OCI-LY1 (cell line): ENCODE data around the gene PALD1.

ENCODE experiments used
- CTCF ChIP-seq: fragments of 200-600 bp; sonication (generic), shearing (Covaris generic); IDR thresholded peaks from 2 replicates; pipeline ENCODE4 v1.5.1; 2017; ENCODE audit warnings: mild to moderate bottlenecking, antibody characterized with exemption, low read length, moderate library complexity, mixed read lengths
- EZH2 ChIP-seq: fragments of 200-600 bp; sonication (generic), shearing (Covaris generic); IDR thresholded peaks from 2 replicates; pipeline ENCODE4 v1.8.0; 2017; ENCODE audit warnings: borderline replicate concordance, mixed run types, mild to moderate bottlenecking, antibody characterized with exemption, low read length, moderate library complexity, mixed read lengths

GRCh38 chr10:70551971-70552422 lies 73.4 kb downstream of the PALD1 start:
- TF ChIP-seq CTCF (no peak), EZH2 (no peak)
